K562 (cell line): Measurements from ENCODE around the gene SLC35E1. TPM values are rescaled to one million over a fixed set of nuclear protein-coding genes. Genes with fewer than 3 reads are reported as not detected.
A peak's percentile ranks its signal among the peaks of the same experiment; 100 is the strongest.

Experiments used
- ATF6 ChIP-seq: sonication (generic); formaldehyde crosslinking; IDR thresholded peaks from 2 replicates; pipeline ENCODE4 v1.4.0; 2020; ENCODE audit warnings: mild to moderate bottlenecking, missing genetic modification reagents
- FOS ChIP-seq: IDR thresholded peaks from 3 replicates; pipeline ENCODE4 v1.6.1; 2011; ENCODE audit not compliant: insufficient read length; ENCODE audit errors: extremely low read depth
- HEY1 ChIP-seq: fragments of 250-450 bp; sonication (Bioruptor Pico); IDR thresholded peaks from 2 replicates; pipeline ENCODE4 v1.5.0; 2020; ENCODE audit warnings: mild to moderate bottlenecking, moderate library complexity, borderline replicate concordance
- KHSRP ChIP-seq: fragments of 450-650 bp; IDR thresholded peaks from 2 replicates; pipeline ENCODE4 v1.6.1; 2017
- NCOA4 ChIP-seq: fragments of 450-650 bp; IDR thresholded peaks from 2 replicates; pipeline ENCODE4 v1.6.1; 2018; ENCODE audit warnings: mild to moderate bottlenecking; ENCODE audit not compliant: partially characterized antibody
- NFE2L1 ChIP-seq: fragments of 450-650 bp; IDR thresholded peaks from 2 replicates; pipeline ENCODE4 v1.6.1; 2016; ENCODE audit warnings: missing genetic modification characterization, low read depth, mild to moderate bottlenecking, missing compliant biosample characterization, moderate library complexity, borderline replicate concordance
- TAF1 ChIP-seq: IDR thresholded peaks from 2 replicates; pipeline ENCODE4 v1.6.1; 2011; ENCODE audit warnings: mild to moderate bottlenecking, low read length, moderate library complexity; ENCODE audit not compliant: insufficient read depth, control insufficient read depth, severe bottlenecking; ENCODE audit errors: extremely low read depth
- TCF7L2 ChIP-seq: fragments of 150-350 bp; IDR thresholded peaks from 2 replicates; pipeline ENCODE4 v1.6.1; 2016; ENCODE audit warnings: low read depth, mild to moderate bottlenecking, low read length, moderate library complexity
- THRA ChIP-seq: fragments of 450-650 bp; IDR thresholded peaks from 2 replicates; pipeline ENCODE4 v1.6.1; 2017; ENCODE audit warnings: mild to moderate bottlenecking, moderate library complexity
- TSC22D4 ChIP-seq: fragments of 450-650 bp; IDR thresholded peaks from 2 replicates; pipeline ENCODE4 v1.6.1; 2016; ENCODE audit warnings: missing genetic modification characterization, missing biosample characterization, control low read depth
- ZNF311 ChIP-seq: fragments of 250-450 bp; sonication (Bioruptor Pico); IDR thresholded peaks from 2 replicates; pipeline ENCODE4 v1.4.0; 2020; ENCODE audit warnings: mild to moderate bottlenecking, moderate library complexity
- ZNF609 ChIP-seq: sonication (generic); formaldehyde crosslinking; IDR thresholded peaks from 2 replicates; pipeline ENCODE4 v1.8.1; 2023; ENCODE audit warnings: missing genetic modification reagents, mild to moderate bottlenecking, borderline replicate concordance
- ZNF699 ChIP-seq: fragments of 250-450 bp; sonication (Bioruptor Pico); IDR thresholded peaks from 2 replicates; pipeline ENCODE4 v1.8.0; 2021; ENCODE audit warnings: mild to moderate bottlenecking, moderate library complexity; ENCODE audit not compliant: insufficient replicate concordance
- polyA plus RNA-seq, 8 experiments: library from polyadenylated mRNA; depleted of rRNA in 4 of 8; stranded (reverse) in 5 of 8; unstranded in 3 of 8; fragments of >200 nt; fragmentation: Nextera tagmentation in 2 of 8; fragmentation: Illumina TruSeq in 1 of 8; extraction: Ambion mirVana in 2 of 8; extraction: Trizol in 1 of 8; gene quantifications; 2 replicates each; pipeline versions ENCODE4 v1.2.1 to v1.2.3, GENCODE V29; 2011 to 2014; ENCODE audit warnings: inconsistent platforms in 1 of 8, missing spikeins in 1 of 8
- total RNA-seq, 7 experiments: library from RNA; depleted of rRNA in 6 of 7; stranded (reverse); fragments of >200 nt in 6 of 7; fragmentation: Illumina TruSeq in 2 of 7; extraction: Trizol in 2 of 7; gene quantifications; 2 replicates each; pipeline versions ENCODE4 v1.2.1 to v1.2.3, GENCODE V29; 2011 to 2021; ENCODE audit warnings: low replicate concordance in 1 of 7
- TF ChIP-seq, protein P1 (sequence below): sonication (generic); formaldehyde crosslinking; IDR thresholded peaks from 2 replicates; pipeline ENCODE4 v1.8.0; 2022; ENCODE audit warnings: mild to moderate bottlenecking, missing genetic modification reagents
- TF ChIP-seq, protein P2 (sequence below): sonication (generic); formaldehyde crosslinking; IDR thresholded peaks from 2 replicates; pipeline ENCODE4 v1.8.1; 2022; ENCODE audit warnings: missing genetic modification reagents

SLC35E1 gene
- total and polyA plus RNA-seq, 9 of the 15 experiments (the other 6 are each of a cell fraction or from before 2014, with no cell fraction given): 15.0 to 40.1 (median 25.7) TPM

GRCh38 chr19:16584248-16585093, 12.3 kb upstream of the SLC35E1 start (continued):
- TF ChIP-seq ZNF311 (CRISPR knock-in tag): no peak
- no peak for TF ChIP-seq TSC22D4 (tag)
- no peak for TF ChIP-seq THRA
- no peak for TF ChIP-seq ZNF699 (CRISPR knock-in tag)
- TF ChIP-seq NFE2L1 (tag): no peak
- TF ChIP-seq ATF6: no peak
- TF ChIP-seq KHSRP: no peak
- no peak for TF ChIP-seq NCOA4
- TF ChIP-seq ZNF609 (CRISPR knock-in tag): no peak
- no peak for TF ChIP-seq FOS
- no peak for TF ChIP-seq HEY1 (CRISPR knock-in tag)
- TF ChIP-seq, protein P1, sequence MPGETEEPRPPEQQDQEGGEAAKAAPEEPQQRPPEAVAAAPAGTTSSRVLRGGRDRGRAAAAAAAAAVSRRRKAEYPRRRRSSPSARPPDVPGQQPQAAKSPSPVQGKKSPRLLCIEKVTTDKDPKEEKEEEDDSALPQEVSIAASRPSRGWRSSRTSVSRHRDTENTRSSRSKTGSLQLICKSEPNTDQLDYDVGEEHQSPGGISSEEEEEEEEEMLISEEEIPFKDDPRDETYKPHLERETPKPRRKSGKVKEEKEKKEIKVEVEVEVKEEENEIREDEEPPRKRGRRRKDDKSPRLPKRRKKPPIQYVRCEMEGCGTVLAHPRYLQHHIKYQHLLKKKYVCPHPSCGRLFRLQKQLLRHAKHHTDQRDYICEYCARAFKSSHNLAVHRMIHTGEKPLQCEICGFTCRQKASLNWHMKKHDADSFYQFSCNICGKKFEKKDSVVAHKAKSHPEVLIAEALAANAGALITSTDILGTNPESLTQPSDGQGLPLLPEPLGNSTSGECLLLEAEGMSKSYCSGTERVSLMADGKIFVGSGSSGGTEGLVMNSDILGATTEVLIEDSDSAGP (CRISPR knock-in tag): no peak
- TF ChIP-seq, protein P2, sequence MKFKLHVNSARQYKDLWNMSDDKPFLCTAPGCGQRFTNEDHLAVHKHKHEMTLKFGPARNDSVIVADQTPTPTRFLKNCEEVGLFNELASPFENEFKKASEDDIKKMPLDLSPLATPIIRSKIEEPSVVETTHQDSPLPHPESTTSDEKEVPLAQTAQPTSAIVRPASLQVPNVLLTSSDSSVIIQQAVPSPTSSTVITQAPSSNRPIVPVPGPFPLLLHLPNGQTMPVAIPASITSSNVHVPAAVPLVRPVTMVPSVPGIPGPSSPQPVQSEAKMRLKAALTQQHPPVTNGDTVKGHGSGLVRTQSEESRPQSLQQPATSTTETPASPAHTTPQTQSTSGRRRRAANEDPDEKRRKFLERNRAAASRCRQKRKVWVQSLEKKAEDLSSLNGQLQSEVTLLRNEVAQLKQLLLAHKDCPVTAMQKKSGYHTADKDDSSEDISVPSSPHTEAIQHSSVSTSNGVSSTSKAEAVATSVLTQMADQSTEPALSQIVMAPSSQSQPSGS (CRISPR knock-in tag): no peak
- no peak for TF ChIP-seq TCF7L2
- peak; percentile 69 for TF ChIP-seq TAF1
